Lung (tissue), 12 donors: Measurements from ENCODE around the gene BBX. TPM values are rescaled to one million over a fixed set of nuclear protein-coding genes. Genes with fewer than 3 reads are reported as not detected.

ENCODE experiments used
- ATAC-seq: fragments of 200-7000 bp; cut with Tn5 transposase; one replicate; pipeline ENCODE4 v1.9.1; 2020; ENCODE audit warnings: moderate number of reproducible peaks; ENCODE audit not compliant: insufficient read depth, low FRiP score
- DNase-seq, 3 donors: peaks; one replicate each; pipeline ENCODE4 v3.0.0-alpha.2; 2013 to 2017
- H3K27ac ChIP-seq, 2 donors: one replicate each; pipeline ENCODE4 v1.5.1; 2013; ENCODE audit warnings: mild to moderate bottlenecking in 2 of 2, moderate library complexity in 2 of 2, control low read depth in 1 of 2, inconsistent platforms in 1 of 2, low read depth in 1 of 2, low read length in 1 of 2
- H3K27me3 ChIP-seq, 3 donors: one replicate each; pipeline ENCODE4 v1.5.1; 2013; ENCODE audit warnings: low read length in 2 of 3; ENCODE audit not compliant: control insufficient read depth in 3 of 3, insufficient read depth in 3 of 3
- H3K36me3 ChIP-seq, 4 donors: one replicate each; pipeline ENCODE4 v1.5.1; 2013; ENCODE audit warnings: low read length in 4 of 4, mild to moderate bottlenecking in 1 of 4, moderate library complexity in 1 of 4; ENCODE audit not compliant: control insufficient read depth in 4 of 4, insufficient read depth in 4 of 4
- H3K4me1 ChIP-seq, 5 donors: one replicate each; pipeline ENCODE4 v1.5.1; 2013; ENCODE audit warnings: low read length in 5 of 5, mild to moderate bottlenecking in 2 of 5, moderate library complexity in 1 of 5; ENCODE audit not compliant: control insufficient read depth in 5 of 5, insufficient read depth in 5 of 5
- H3K4me3 ChIP-seq: one replicate; pipeline ENCODE4 v1.5.1; 2013; ENCODE audit warnings: mild to moderate bottlenecking, control low read depth, moderate library complexity
- H3K9ac ChIP-seq, 2 donors: one replicate each; pipeline ENCODE4 v1.5.1; 2013; ENCODE audit warnings: low read length in 2 of 2, control low read depth in 1 of 2; ENCODE audit not compliant: insufficient read depth in 1 of 2
- H3K9me3 ChIP-seq, 4 donors: one replicate each; pipeline ENCODE4 v1.5.1; 2013; ENCODE audit warnings: low read length in 3 of 4, mild to moderate bottlenecking in 1 of 4, moderate library complexity in 1 of 4; ENCODE audit not compliant: control insufficient read depth in 4 of 4, insufficient read depth in 3 of 4
- CTCF ChIP-seq: IDR thresholded peaks from 2 replicates; pipeline ENCODE4 v1.5.1; 2012; ENCODE audit warnings: mild to moderate bottlenecking; ENCODE audit errors: control extremely low read depth, extremely low read depth
- WGBS, 2 donors: extraction: QIAGEN DNeasy Blood & Tissue Kit; methylation state at CpG; one replicate each; pipeline ENCODE4 v1.1.7; 2013; 5-methylcytosine and 5-hydroxymethylcytosine counted together
- polyA plus RNA-seq, 2 donors: library from polyadenylated mRNA; stranded (reverse); fragments of 200-250 nt; gene quantifications; one replicate each; pipeline ENCODE4 v1.2.1, GENCODE V29; 2013
- total RNA-seq, 2 donors: library from RNA; depleted of rRNA in 1 of 2; stranded (reverse); fragments of >200 nt in 1 of 2; gene quantifications; one replicate each; pipeline ENCODE4 v1.2.1, GENCODE V29; 2014 to 2021
- donor health status: control.
- donor health status: control.
- donor health status: Bipolar disorder and iron deficiency.
- donor health status: healthy.
- donor health status: DM: yes; HTN: yes; CAD: no.

BBX gene
- total and polyA plus RNA-seq, 4 donors, result 6.3 to 93.3 (median 25.1) TPM

- H3K9ac ChIP-seq, result no peak overlapping the region
- peaks cover 0 to 4% (median 0%) of the 10 kb centered on the region in 5 donors for H3K4me1 ChIP-seq
- TF ChIP-seq CTCF, result no peak
- H3K9me3 ChIP-seq, result no peaks in the 10 kb centered on the region
- DNase-seq (peak in 1 of 3 donors; percentile 5), ATAC-seq (no peak)
- peaks cover 3 to 9% (median 7%) of the 10 kb centered on the region in 4 donors for H3K36me3 ChIP-seq
- 88 to 89% methylated on average over 8 of the region's 8 CpGs for WGBS, 2 donors
- no peak overlapping the region for H3K4me3 ChIP-seq
- H3K27me3 ChIP-seq, result no peaks in the 10 kb centered on the region
- H3K27ac ChIP-seq, result no peak overlapping the region
Observed at GRCh38 chr3:107794664-107795443, 272.1 kb downstream of the BBX start.

- 96 to 99% methylated on average over 3 of the region's 3 CpGs for WGBS, 2 donors
- no peak for TF ChIP-seq CTCF
- H3K9me3 ChIP-seq, result no peaks in the 10 kb centered on the region
- no peak for DNase-seq
- no peak overlapping the region for H3K27ac ChIP-seq
- peaks cover 0 to 4% (median 0%) of the 10 kb centered on the region in 5 donors for H3K4me1 ChIP-seq
- no peaks in the 10 kb centered on the region for H3K27me3 ChIP-seq
- H3K4me3 ChIP-seq, result no peak overlapping the region
- no peak overlapping the region for H3K9ac ChIP-seq
- no peak for ATAC-seq
- H3K36me3 ChIP-seq, result peaks cover 3 to 9% (median 8%) of the 10 kb centered on the region in 4 donors
Observed at GRCh38 chr3:107795514-107796094, 272.8 kb downstream of the BBX start.

GRCh38 chr3:107796791-107797190, 274.0 kb downstream of the BBX start:
- Histone ChIP-seq H3K9me3 (no peaks in the 10 kb centered on the region), H3K36me3 (peaks cover 2 to 19% (median 10%) of the 10 kb centered on the region in 4 donors), H3K27ac (no peak overlapping the region), H3K9ac (no peak overlapping the region), H3K27me3 (no peaks in the 10 kb centered on the region), H3K4me1 (peaks cover 0 to 4% (median 0%) of the 10 kb centered on the region in 5 donors), H3K4me3 (no peak overlapping the region)
- ATAC-seq (peak; percentile 53), DNase-seq (peak in 1 of 3 donors; percentile 40)
- TF ChIP-seq CTCF, result no peak
